Lower lobe of right lung (tissue), 2 donors: Measurements from ENCODE around the gene CSRP1. TPM values are rescaled to one million over a fixed set of nuclear protein-coding genes. Genes with fewer than 3 reads are reported as not detected.

Source experiments
- ATAC-seq, 2 donors: fragments of 200-7000 bp; cut with Tn5 transposase; one replicate each; pipeline ENCODE4 v1.9.1; 2020 to 2022; ENCODE audit warnings: mild to moderate bottlenecking in 2 of 2, moderate library complexity in 2 of 2
- DNase-seq: peaks from one replicate; pipeline ENCODE4 v3.0.0-alpha.2; 2020
- H3K27ac ChIP-seq: fragments of 200-600 bp; one replicate; pipeline ENCODE4 v1.8.0; 2022
- H3K27me3 ChIP-seq: fragments of 200-600 bp; one replicate; pipeline ENCODE4 v1.8.0; 2022; ENCODE audit warnings: low read depth
- H3K36me3 ChIP-seq: fragments of 200-600 bp; one replicate; pipeline ENCODE4 v1.8.0; 2022; ENCODE audit warnings: mild to moderate bottlenecking
- H3K4me1 ChIP-seq: fragments of 200-600 bp; one replicate; pipeline ENCODE4 v1.8.0; 2022
- H3K4me3 ChIP-seq: fragments of 200-600 bp; one replicate; pipeline ENCODE4 v1.8.0; 2022; ENCODE audit warnings: mild to moderate bottlenecking
- H3K9me3 ChIP-seq: fragments of 200-600 bp; one replicate; pipeline ENCODE4 v1.8.0; 2022
- CTCF ChIP-seq: fragments of 200-600 bp; IDR thresholded peaks from one replicate; pipeline ENCODE4 v1.8.0; 2022; ENCODE audit warnings: antibody characterized with exemption, mild to moderate bottlenecking
- intact Hi-C: fragments of 100-400 bp; cut with DNase I; formaldehyde crosslinking; loops from one replicate; pipeline ENCODE4 v1.11.0; 2022
- total RNA-seq: library from RNA; stranded (reverse); fragmentation: NEBNext Ultra II Directional; extraction: Animal tissue kit (Norgen Biotek cat#: 25700); gene quantifications from one replicate; pipeline ENCODE4 v1.2.1, GENCODE V29; 2021
- donor health status: DM: no; HTN: yes; CAD: no; lungs with severe emphysema.

The CSRP1 gene
- total RNA-seq, 1 donor from 2014 or later = 185 TPM

- ATAC-seq (no peak), DNase-seq (no peak)
- Histone ChIP-seq H3K4me1 (peaks cover 63% of the 10 kb centered on the region), H3K27me3 (peaks cover 21% of the 10 kb centered on the region), H3K4me3 (no peak overlapping the region), H3K9me3 (no peaks in the 10 kb centered on the region), H3K27ac (peak overlapping the region; percentile 20), H3K36me3 (no peaks in the 10 kb centered on the region)
- no peak for TF ChIP-seq CTCF
- intact Hi-C loops = no loop called here
Measured at GRCh38 chr1:201535919-201536245, 29.0 kb upstream of the CSRP1 start.

- Histone ChIP-seq H3K9me3 (no peaks in the 10 kb centered on the region), H3K36me3 (no peaks in the 10 kb centered on the region), H3K4me1 (peaks cover 61% of the 10 kb centered on the region), H3K27me3 (peaks cover 21% of the 10 kb centered on the region), H3K27ac (peak overlapping the region; percentile 39), H3K4me3 (no peak overlapping the region)
- ATAC-seq (no peak), DNase-seq (no peak)
- intact Hi-C loops = no loop called here
- TF ChIP-seq CTCF = no peak
Measured at GRCh38 chr1:201535046-201535918, 28.4 kb upstream of the CSRP1 start.

GRCh38 chr1:201533836-201534235 is 26.9 kb upstream of the CSRP1 start:
- Histone ChIP-seq H3K4me3 (no peak overlapping the region), H3K27me3 (peaks cover 9% of the 10 kb centered on the region), H3K9me3 (no peaks in the 10 kb centered on the region), H3K27ac (no peak overlapping the region), H3K36me3 (no peaks in the 10 kb centered on the region), H3K4me1 (peaks cover 51% of the 10 kb centered on the region)
- ATAC-seq (no peak), DNase-seq (no peak)
- TF ChIP-seq CTCF = no peak
- intact Hi-C loops = no loop called here

DNA sequence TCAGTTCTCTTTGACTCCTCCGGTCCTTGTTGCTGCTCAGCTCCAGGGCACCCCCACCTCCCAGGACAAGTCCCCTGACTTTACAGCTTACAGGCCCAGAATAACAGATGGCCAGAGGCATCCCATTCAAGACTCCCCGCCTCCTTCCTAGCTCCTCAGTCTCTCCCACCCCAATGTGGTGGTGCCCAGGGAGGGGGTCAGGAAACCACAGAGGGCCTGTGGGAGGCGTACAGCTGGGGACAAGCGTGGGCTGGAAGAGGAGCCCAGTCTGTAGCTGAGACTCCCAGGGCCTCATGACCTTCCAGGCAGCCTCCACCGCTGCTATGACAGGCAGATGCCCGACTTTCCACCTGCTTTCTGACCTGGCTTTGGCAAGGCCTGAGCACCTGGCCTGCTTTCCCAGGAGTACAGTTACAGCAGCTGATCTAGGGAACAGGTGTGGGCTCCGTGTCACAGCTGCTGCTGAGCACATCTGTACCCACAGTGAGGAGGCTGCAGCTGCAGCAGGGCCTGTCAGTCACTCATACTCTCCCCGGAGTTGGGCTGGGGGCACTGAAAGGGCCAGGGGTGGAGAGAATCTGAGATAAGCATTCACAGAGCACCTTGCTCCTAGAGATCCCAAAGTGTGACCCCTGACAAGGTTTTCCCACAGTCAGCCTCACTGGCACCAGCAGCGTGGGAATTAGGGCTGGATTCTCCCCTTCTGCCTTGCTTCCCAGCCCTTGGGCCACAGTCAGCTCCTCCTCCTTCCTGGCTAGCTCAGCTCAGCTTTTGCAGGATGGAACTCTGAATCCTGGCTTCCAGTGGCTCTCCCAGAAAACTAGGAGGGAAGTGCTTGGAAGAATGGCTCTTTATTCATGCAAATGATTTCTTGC is 24.9 kb upstream of the CSRP1 start:
- DNase-seq = no peak
- intact Hi-C loops = no loop called here

More for the DNA sequence above, 24.9 kb upstream of the CSRP1 start:
- H3K4me1 ChIP-seq = peaks cover 37% of the 10 kb centered on the region
- no peak overlapping the region for H3K4me3 ChIP-seq
- no peaks in the 10 kb centered on the region for H3K36me3 ChIP-seq
- no peaks in the 10 kb centered on the region for H3K9me3 ChIP-seq
- H3K27ac ChIP-seq = no peak overlapping the region
- H3K27me3 ChIP-seq = no peaks in the 10 kb centered on the region
- ATAC-seq = peak; percentile 18 to 23
- TF ChIP-seq CTCF = no peak
